T-helper 2 cell treated with Interferon-gamma antibody and Interleukin-4, amounts not matched to agents 5 μg/mL and 100 μg/mL, for 36 hours (primary cell): ENCODE data around the gene LDLRAD4.

Source experiments
- DNase-seq: peaks from one replicate; pipeline ENCODE4 v3.0.0; 2021; ENCODE audit warnings: low spot score
- H3K27ac Mint-ChIP-seq: one replicate; pipeline ENCODE4 v1.8.0; 2021; ENCODE audit warnings: mild to moderate bottlenecking, mixed read lengths
- H3K27me3 Mint-ChIP-seq: one replicate; pipeline ENCODE4 v1.8.0; 2021; ENCODE audit warnings: low read depth, mixed read lengths
- H3K36me3 Mint-ChIP-seq: one replicate; pipeline ENCODE4 v1.8.0; 2021; ENCODE audit warnings: low read depth, mixed read lengths
- H3K4me1 Mint-ChIP-seq: one replicate; pipeline ENCODE4 v1.8.0; 2021; ENCODE audit warnings: low read depth, mixed read lengths
- H3K4me3 Mint-ChIP-seq: one replicate; pipeline ENCODE4 v1.8.0; 2022; ENCODE audit warnings: mild to moderate bottlenecking, moderate library complexity, mixed read lengths
- H3K9me3 Mint-ChIP-seq: one replicate; pipeline ENCODE4 v1.8.0; 2021; ENCODE audit warnings: mixed read lengths

Gene LDLRAD4

GRCh38 chr18:13291745-13292447 lies 73.3 kb downstream of the LDLRAD4 start:
- Mint-ChIP-seq H3K36me3 (no peaks in the 10 kb centered on the region), H3K4me1 (peaks cover 26% of the 10 kb centered on the region), H3K4me3 (no peak overlapping the region), H3K27ac (no peak overlapping the region), H3K27me3 (no peaks in the 10 kb centered on the region), H3K9me3 (no peaks in the 10 kb centered on the region)
- no peak for DNase-seq

- Mint-ChIP-seq H3K27me3 (no peaks in the 10 kb centered on the region), H3K27ac (no peak overlapping the region), H3K4me1 (peaks cover 26% of the 10 kb centered on the region), H3K4me3 (no peak overlapping the region), H3K36me3 (no peaks in the 10 kb centered on the region), H3K9me3 (no peaks in the 10 kb centered on the region)
- DNase-seq: no peak
Measured at GRCh38 chr18:13292736-13293135, 74.2 kb downstream of the LDLRAD4 start.

- no peaks in the 10 kb centered on the region for H3K9me3 Mint-ChIP-seq
- DNase-seq: no peak
- H3K4me1 Mint-ChIP-seq: peaks cover 22% of the 10 kb centered on the region
- H3K36me3 Mint-ChIP-seq: no peaks in the 10 kb centered on the region
- no peak overlapping the region for H3K27ac Mint-ChIP-seq
- no peak overlapping the region for H3K4me3 Mint-ChIP-seq
- H3K27me3 Mint-ChIP-seq: no peaks in the 10 kb centered on the region
Measured at GRCh38 chr18:13294309-13294708, 75.7 kb downstream of the LDLRAD4 start.

- Mint-ChIP-seq H3K9me3 (no peaks in the 10 kb centered on the region), H3K36me3 (no peaks in the 10 kb centered on the region), H3K4me1 (peaks cover 10% of the 10 kb centered on the region), H3K27ac (no peak overlapping the region), H3K27me3 (no peaks in the 10 kb centered on the region), H3K4me3 (no peak overlapping the region)
- DNase-seq: no peak
Measured at GRCh38 chr18:13295894-13296293, 77.3 kb downstream of the LDLRAD4 start.

- no peak for DNase-seq
- Mint-ChIP-seq H3K9me3 (no peaks in the 10 kb centered on the region), H3K27ac (no peak overlapping the region), H3K4me1 (peaks cover 2% of the 10 kb centered on the region), H3K36me3 (no peaks in the 10 kb centered on the region), H3K4me3 (no peak overlapping the region), H3K27me3 (no peaks in the 10 kb centered on the region)
Measured at GRCh38 chr18:13296867-13297574, 78.5 kb downstream of the LDLRAD4 start.

GRCh38 chr18:13298262-13298661 lies 79.7 kb downstream of the LDLRAD4 start:
- no peak for DNase-seq
- Mint-ChIP-seq H3K27ac (no peak overlapping the region), H3K4me3 (no peak overlapping the region), H3K36me3 (no peaks in the 10 kb centered on the region), H3K4me1 (peaks cover 3% of the 10 kb centered on the region), H3K9me3 (no peaks in the 10 kb centered on the region), H3K27me3 (no peaks in the 10 kb centered on the region)

GRCh38 chr18:13300029-13300428 lies 81.5 kb downstream of the LDLRAD4 start:
- Mint-ChIP-seq H3K4me3 (no peak overlapping the region), H3K4me1 (peaks cover 5% of the 10 kb centered on the region), H3K27me3 (no peaks in the 10 kb centered on the region), H3K36me3 (no peaks in the 10 kb centered on the region), H3K27ac (no peak overlapping the region), H3K9me3 (no peaks in the 10 kb centered on the region)
- no peak for DNase-seq

GRCh38 chr18:13300796-13301195 lies 82.2 kb downstream of the LDLRAD4 start:
- peaks cover 6% of the 10 kb centered on the region for H3K4me1 Mint-ChIP-seq
- no peak overlapping the region for H3K27ac Mint-ChIP-seq
- no peak for DNase-seq
- H3K9me3 Mint-ChIP-seq: peaks cover 6% of the 10 kb centered on the region
- peaks cover 4% of the 10 kb centered on the region for H3K36me3 Mint-ChIP-seq
- no peaks in the 10 kb centered on the region for H3K27me3 Mint-ChIP-seq
- no peak overlapping the region for H3K4me3 Mint-ChIP-seq

GRCh38 chr18:13302040-13302439 lies 83.5 kb downstream of the LDLRAD4 start:
- H3K4me3 Mint-ChIP-seq: no peak overlapping the region
- no peaks in the 10 kb centered on the region for H3K27me3 Mint-ChIP-seq
- DNase-seq: no peak

GRCh38 chr18:13302457-13303225 lies 84.1 kb downstream of the LDLRAD4 start:
- Mint-ChIP-seq H3K9me3 (peaks cover 8% of the 10 kb centered on the region), H3K27me3 (no peaks in the 10 kb centered on the region), H3K36me3 (peaks cover 6% of the 10 kb centered on the region), H3K4me1 (peaks cover 9% of the 10 kb centered on the region), H3K27ac (no peak overlapping the region), H3K4me3 (no peak overlapping the region)
- DNase-seq: no peak

More at GRCh38 chr18:13302040-13302439, 83.5 kb downstream of the LDLRAD4 start:
- Mint-ChIP-seq H3K27ac (no peak overlapping the region), H3K4me1 (peaks cover 8% of the 10 kb centered on the region), H3K9me3 (peaks cover 8% of the 10 kb centered on the region), H3K36me3 (peaks cover 6% of the 10 kb centered on the region)

- Mint-ChIP-seq H3K27me3 (no peaks in the 10 kb centered on the region), H3K27ac (no peak overlapping the region), H3K4me1 (peaks cover 18% of the 10 kb centered on the region), H3K4me3 (no peak overlapping the region), H3K9me3 (peaks cover 8% of the 10 kb centered on the region), H3K36me3 (peaks cover 6% of the 10 kb centered on the region)
- DNase-seq: no peak
Measured at GRCh38 chr18:13303756-13304364, 85.3 kb downstream of the LDLRAD4 start.

GRCh38 chr18:13305301-13305700 lies 86.7 kb downstream of the LDLRAD4 start:
- DNase-seq: no peak
- H3K4me3 Mint-ChIP-seq: no peak overlapping the region
- no peak overlapping the region for H3K27ac Mint-ChIP-seq
- no peaks in the 10 kb centered on the region for H3K27me3 Mint-ChIP-seq
- H3K36me3 Mint-ChIP-seq: peaks cover 6% of the 10 kb centered on the region
- peaks cover 8% of the 10 kb centered on the region for H3K9me3 Mint-ChIP-seq
- H3K4me1 Mint-ChIP-seq: peaks cover 22% of the 10 kb centered on the region

- peaks cover 8% of the 10 kb centered on the region for H3K9me3 Mint-ChIP-seq
- no peak overlapping the region for H3K27ac Mint-ChIP-seq
- H3K4me1 Mint-ChIP-seq: peaks cover 22% of the 10 kb centered on the region
- H3K4me3 Mint-ChIP-seq: no peak overlapping the region
- DNase-seq: no peak
- peaks cover 6% of the 10 kb centered on the region for H3K36me3 Mint-ChIP-seq
- no peaks in the 10 kb centered on the region for H3K27me3 Mint-ChIP-seq
Measured at GRCh38 chr18:13306583-13306982, 88.0 kb downstream of the LDLRAD4 start.

- H3K27me3 Mint-ChIP-seq: no peaks in the 10 kb centered on the region
- H3K27ac Mint-ChIP-seq: no peak overlapping the region
- H3K4me3 Mint-ChIP-seq: no peak overlapping the region
Measured at GRCh38 chr18:13308369-13308768, 89.8 kb downstream of the LDLRAD4 start.

More at GRCh38 chr18:13308369-13308768, 89.8 kb downstream of the LDLRAD4 start:
- H3K4me1 Mint-ChIP-seq: peaks cover 25% of the 10 kb centered on the region
- H3K9me3 Mint-ChIP-seq: peaks cover 8% of the 10 kb centered on the region
- no peak for DNase-seq
- H3K36me3 Mint-ChIP-seq: peaks cover 11% of the 10 kb centered on the region
